NCI-H1048 (cell line): ENCODE results near the gene CHRM5.
"Not testable (repeated sequence)": the region's sequence is repeated elsewhere in the genome, so short reads cannot be mapped to it uniquely, and the experiment has no call there.

Experiments used
- DNase-seq: peaks from one replicate; lab custom pipeline; 2025; lab: John Stamatoyannopoulos, UW

Gene CHRM5

GRCh38 chr15:34043391-34043790, 75.1 kb downstream of the CHRM5 start:
- DNase-seq = no peak

GRCh38 chr15:34043813-34044212, 75.5 kb downstream of the CHRM5 start:
- DNase-seq = no peak

- DNase-seq = no peak
These were observed 78.3 kb downstream of the CHRM5 start for GRCh38 chr15:34046471-34047145.

DNA sequence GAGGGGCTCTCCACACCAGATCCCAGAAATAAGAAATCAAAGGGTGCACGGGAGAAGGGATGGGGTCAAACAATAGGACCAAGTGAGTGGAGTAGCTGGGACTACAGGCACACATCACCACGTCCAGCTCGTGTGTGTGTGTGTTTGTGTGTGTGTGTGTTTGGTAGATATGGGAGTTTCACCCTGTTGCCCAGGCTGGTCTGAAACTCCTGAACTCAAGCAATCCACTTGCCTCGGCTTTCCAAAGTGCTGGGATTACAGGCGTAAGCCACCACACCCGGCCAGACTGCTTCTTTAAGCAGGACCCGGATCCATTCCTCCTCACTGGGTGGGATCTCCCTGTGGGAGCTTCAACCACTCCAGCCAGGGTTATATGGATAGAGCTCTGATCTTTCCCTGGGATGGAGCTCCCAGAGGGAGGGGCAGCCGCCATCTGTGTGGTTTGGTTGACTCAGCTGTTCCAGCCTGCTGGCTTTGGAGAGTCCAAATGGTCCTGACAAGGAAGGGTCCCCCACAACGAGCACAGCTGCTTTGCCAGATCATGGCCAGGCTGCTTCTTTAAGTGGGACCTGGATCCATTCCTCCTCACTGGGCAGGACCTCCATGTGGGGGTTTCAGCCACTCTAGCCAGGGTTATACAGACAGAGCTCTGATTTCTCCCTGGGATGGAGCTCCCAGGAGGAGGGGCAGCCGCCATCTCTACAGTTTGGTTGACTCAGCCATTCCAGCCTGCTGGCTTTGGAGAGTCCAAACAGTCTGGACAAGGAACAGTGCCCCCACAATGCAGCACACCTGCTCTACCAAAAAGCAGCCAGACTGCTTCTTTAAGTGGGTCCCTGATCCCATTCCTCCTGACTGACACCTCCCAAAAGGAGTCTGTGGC, 79.8 kb downstream of the CHRM5 start:
- DNase-seq = no peak

DNA sequence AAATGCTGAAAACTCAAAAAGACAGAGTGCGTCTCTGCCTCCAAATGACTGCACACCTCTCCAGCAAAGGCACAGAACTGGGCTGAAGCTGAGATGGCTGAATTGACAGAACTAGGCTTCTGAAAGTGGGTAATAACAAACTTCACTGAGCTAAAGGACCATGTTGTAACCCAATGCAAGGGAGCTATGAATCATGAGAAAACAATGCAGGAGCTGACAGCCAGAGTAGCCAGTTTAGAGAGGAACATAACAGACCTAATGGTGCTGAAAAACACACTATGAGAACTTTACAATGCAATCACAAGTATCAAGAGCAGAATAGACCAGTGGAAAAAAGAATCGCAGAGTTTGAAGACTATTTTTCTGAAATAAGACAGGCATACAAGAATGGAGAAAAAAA, 80.8 kb downstream of the CHRM5 start:
- no peak for DNase-seq

DNA sequence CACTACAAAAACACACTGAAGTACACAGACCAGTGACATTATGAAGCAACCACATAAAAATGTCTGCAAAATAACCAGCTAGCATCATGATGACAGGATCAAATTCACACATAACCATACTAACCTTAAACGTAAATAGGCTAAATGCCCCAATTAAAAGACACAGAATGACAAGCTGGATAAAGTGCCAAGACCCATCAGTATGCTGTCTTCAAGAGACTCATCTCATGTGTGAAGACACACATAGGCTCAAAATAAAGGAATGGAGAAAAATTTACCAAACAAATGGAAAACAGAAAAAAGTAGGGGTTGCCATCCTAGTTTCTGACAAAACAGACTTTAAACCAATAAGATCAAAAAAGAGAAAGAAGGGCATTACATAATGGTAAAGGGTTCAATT, 82.1 kb downstream of the CHRM5 start:
- not testable (repeated sequence) for DNase-seq

GRCh38 chr15:34054081-34054707, 85.9 kb downstream of the CHRM5 start:
- DNase-seq = no peak

- DNase-seq = no peak
These were observed 87.7 kb downstream of the CHRM5 start for GRCh38 chr15:34055868-34056595.

GRCh38 chr15:34056911-34057310, 88.6 kb downstream of the CHRM5 start:
- DNase-seq = no peak

DNA sequence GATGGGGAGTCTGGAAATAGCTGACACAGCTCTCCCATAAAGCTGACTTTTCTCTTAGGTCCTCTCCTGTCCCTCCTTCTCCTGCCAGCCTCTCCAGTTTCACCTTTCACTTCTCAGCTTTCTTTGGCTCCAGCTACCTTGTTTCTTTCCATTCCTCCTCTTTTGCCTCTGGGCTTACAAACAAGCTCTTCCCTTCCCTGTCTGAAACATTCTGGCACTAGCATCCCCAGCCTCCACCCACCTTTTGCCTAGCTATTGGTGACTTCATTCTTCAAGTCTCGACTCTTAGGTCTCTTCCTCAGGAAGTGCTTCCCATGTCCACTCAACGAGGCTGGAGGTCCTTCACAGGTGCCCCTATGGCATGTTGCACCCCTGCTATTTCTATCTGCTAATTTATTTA, 91.2 kb downstream of the CHRM5 start:
- no peak for DNase-seq

DNA sequence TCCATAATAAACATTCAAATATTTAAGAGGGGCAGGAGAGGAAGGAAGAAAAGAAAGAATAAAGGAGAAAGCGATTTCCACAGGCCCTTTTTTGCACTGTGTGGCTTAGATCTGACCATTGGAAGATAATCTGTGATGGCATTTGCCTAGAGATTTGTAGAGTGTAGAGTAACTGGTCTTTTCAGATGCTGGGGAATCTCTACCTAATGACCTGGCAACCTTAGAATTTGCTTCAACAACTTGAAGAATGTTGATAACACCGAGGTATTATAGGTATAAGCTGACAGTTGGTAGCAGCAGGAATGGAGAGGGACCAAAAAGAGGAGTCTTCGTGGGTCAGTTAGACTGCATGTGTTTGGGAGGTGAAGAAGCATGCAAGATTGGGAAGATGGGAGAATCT, 91.6 kb downstream of the CHRM5 start:
- DNase-seq = no peak

DNA sequence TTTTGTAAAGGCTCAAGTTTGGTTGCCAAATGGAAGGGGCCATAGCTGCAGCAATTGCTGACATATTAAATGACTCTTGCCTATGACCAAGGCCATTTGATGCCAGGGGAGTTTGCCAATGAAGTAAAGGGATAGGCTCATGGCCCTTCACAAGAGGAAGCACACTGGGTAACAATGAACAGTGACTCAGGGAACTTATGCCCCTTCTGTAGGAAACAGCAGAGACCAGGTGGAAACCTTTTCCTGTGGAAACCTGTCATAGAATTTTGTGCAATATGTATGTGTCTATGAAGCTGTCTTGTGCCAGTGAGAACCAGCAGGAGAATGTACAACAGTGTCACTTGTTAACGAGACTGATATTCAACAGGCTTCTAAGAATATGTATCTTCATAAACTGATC, 96.1 kb downstream of the CHRM5 start:
- DNase-seq = no peak

DNA sequence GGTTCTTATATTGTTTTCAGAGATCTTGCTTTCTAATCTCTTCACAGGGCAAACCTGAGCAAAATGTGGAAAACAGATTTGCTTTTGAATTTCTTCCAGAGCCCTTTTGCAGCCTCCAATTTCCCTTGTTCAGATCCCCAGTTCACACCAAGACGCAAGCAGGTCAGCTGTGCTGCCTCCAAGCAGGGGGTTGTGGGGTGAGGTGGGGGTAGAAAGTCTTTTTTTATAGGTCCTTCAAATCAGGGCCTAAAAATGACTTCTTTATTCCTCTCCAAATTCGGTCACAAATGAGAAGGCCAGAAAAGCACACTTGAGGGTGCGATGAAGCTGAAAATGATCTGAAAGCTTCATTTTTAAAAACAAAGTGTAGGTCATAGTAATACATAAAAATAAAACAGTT, 97.0 kb downstream of the CHRM5 start:
- no peak for DNase-seq

GRCh38 chr15:34065941-34066340, 97.6 kb downstream of the CHRM5 start:
- DNase-seq = no peak

DNA sequence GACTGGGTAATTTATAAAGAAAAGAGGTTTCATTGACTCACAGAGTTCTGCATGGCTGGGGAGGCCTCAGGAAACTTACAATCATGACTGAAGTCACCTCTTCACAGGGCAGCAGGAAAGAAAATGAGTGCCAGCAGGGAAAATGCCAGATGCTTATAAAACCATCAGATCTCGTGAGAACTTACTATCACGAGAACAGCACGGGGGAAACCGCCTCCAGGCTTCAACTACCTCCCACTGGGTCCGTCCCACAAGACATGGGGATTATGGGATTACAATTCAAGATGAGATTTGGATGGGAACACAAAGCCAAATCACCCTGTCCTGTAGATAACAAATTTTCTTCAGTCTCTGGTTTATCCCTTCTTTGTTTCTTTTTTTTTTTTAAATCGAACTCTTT, 101.7 kb downstream of the CHRM5 start:
- DNase-seq = no peak

DNA sequence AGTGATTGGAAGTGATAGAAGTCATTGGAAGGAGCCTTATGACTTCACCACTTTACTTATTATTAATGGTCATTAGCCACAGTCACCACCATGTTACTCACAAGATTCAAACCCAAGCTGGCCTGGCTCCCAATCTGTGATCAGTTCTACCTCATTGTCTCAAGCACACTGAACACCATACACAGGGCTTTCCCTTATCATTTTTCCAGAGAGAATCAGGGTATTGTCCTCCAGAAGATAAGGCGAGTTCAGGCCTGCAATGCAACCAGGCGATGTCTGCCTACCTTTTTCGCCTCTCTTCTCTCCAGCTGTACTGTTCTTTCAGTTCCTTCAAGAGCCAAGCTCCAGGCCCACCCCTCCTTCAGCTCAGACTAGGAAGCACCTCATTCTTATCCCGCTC, 108.5 kb downstream of the CHRM5 start:
- no peak for DNase-seq

DNA sequence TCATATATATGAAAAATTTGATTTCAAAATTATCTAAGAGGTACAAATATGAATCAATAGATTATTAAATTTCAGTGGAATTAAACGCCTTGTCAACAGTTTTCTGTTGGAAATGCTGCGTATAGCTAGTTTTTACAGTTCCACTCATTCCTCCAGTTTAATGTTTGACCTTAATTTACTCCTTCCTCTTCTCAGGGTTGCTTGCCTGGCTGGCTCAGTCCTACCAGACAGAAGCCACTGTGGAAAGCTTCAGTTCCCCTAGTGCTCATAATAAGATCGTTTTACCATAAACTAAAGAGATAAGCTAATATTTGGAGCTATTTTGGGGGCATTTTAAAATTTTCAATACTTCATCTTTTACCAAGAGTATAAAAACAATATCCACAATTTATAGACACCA, 110.6 kb downstream of the CHRM5 start:
- DNase-seq = no peak

GRCh38 chr15:34079904-34080303, 111.6 kb downstream of the CHRM5 start:
- DNase-seq = no peak

- DNase-seq = no peak
These were observed 115.8 kb downstream of the CHRM5 start for GRCh38 chr15:34084086-34084485.

DNA sequence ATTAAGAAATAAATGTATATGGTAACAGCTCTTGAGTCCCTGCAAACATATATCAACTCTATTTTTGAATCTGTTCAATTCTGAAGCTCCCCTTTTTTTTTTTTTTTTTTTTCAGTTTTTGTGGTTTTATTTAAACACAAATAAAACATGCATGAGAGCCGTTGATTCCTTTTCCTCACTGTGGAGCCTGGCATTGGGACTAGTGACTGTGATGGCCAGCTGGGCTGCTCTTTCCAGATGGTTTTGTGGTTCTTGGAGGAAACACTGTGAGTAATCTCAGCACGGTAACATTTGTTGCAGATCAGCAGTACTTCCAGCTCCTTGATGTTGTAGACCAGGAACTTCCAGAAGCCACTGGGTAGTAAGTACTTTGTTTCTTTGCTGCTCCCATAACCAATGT, 117.4 kb downstream of the CHRM5 start:
- no peak for DNase-seq

- no peak for DNase-seq
These were observed 131.6 kb downstream of the CHRM5 start for GRCh38 chr15:34099914-34100313.
